Mesenchymal stem cell (in vitro differentiated cells and primary cell): ENCODE data around the gene ALG3.
A peak's percentile ranks its signal among the peaks of the same experiment; 100 is the strongest.

ENCODE experiments used
- DNase-seq: peaks from one replicate; pipeline ENCODE4 v3.0.0-alpha.2; 2013
- H2AFZ ChIP-seq: one replicate; pipeline ENCODE4 v1.6.1; 2013; ENCODE audit warnings: low read depth, mild to moderate bottlenecking, control low read depth, inconsistent platforms, low read length, moderate library complexity
- H2AK5ac ChIP-seq: 2 replicates; pipeline ENCODE4 v1.6.1; 2013; ENCODE audit warnings: low read length, moderate library complexity, mild to moderate bottlenecking, inconsistent platforms; ENCODE audit not compliant: severe bottlenecking
- H2BK120ac ChIP-seq: one replicate; pipeline ENCODE4 v1.6.1; 2013; ENCODE audit warnings: low read depth, mild to moderate bottlenecking, inconsistent platforms, low read length, moderate library complexity
- H2BK12ac ChIP-seq, 2 experiments: one replicate each; pipeline ENCODE4 v1.6.1; 2013; ENCODE audit warnings: inconsistent platforms in 2 of 2, low read length in 2 of 2, mild to moderate bottlenecking in 2 of 2, moderate library complexity in 2 of 2, control low read depth in 1 of 2
- H2BK15ac ChIP-seq: one replicate; pipeline ENCODE4 v1.6.1; 2013; ENCODE audit warnings: mild to moderate bottlenecking, low read depth, inconsistent platforms; ENCODE audit not compliant: poor library complexity, severe bottlenecking
- H2BK5ac ChIP-seq: 2 replicates; pipeline ENCODE4 v1.6.1; 2013; ENCODE audit warnings: low read depth, mild to moderate bottlenecking, low read length, control low read depth, inconsistent platforms; ENCODE audit not compliant: poor library complexity, severe bottlenecking
- H3K14ac ChIP-seq, 2 experiments: one replicate each; pipeline ENCODE4 v1.6.1; 2013; ENCODE audit warnings: inconsistent platforms in 2 of 2, low read length in 2 of 2, control low read depth in 1 of 2, mild to moderate bottlenecking in 1 of 2, moderate library complexity in 1 of 2
- H3K18ac ChIP-seq, 2 experiments: one replicate each; pipeline ENCODE4 v1.6.1; 2013; ENCODE audit warnings: inconsistent platforms in 2 of 2, low read length in 2 of 2, control low read depth in 1 of 2, low read depth in 1 of 2, mild to moderate bottlenecking in 1 of 2
- H3K23ac ChIP-seq, 2 experiments: one replicate each; pipeline ENCODE4 v1.6.1; 2013; ENCODE audit warnings: inconsistent platforms in 2 of 2, low read length in 2 of 2, mild to moderate bottlenecking in 2 of 2, moderate library complexity in 2 of 2, control low read depth in 1 of 2
- H3K27ac ChIP-seq: 2 replicates; pipeline ENCODE4 v1.5.1; 2013; ENCODE audit warnings: mild to moderate bottlenecking, moderate library complexity, low read length, control low read depth, inconsistent platforms; ENCODE audit not compliant: poor library complexity, severe bottlenecking
- H3K27me3 ChIP-seq, 2 experiments: 2 replicates each; pipeline versions ENCODE4 v1.6.1 to v1.7.0; 2013; ENCODE audit warnings: low read length in 2 of 2, mild to moderate bottlenecking in 2 of 2, moderate library complexity in 2 of 2, control low read depth in 1 of 2, inconsistent platforms in 1 of 2; ENCODE audit not compliant: control insufficient read depth in 1 of 2, insufficient read depth in 1 of 2
- H3K36me3 ChIP-seq, 2 experiments: 2 replicates each; pipeline versions ENCODE4 v1.6.1 to v1.7.0; 2013; ENCODE audit warnings: low read length in 2 of 2, control low read depth in 1 of 2, inconsistent platforms in 1 of 2, low read depth in 1 of 2, mild to moderate bottlenecking in 1 of 2; ENCODE audit not compliant: insufficient read depth in 2 of 2, control insufficient read depth in 1 of 2
- H3K4ac ChIP-seq, 2 experiments: one replicate each; pipeline ENCODE4 v1.6.1; 2013; ENCODE audit warnings: inconsistent platforms in 2 of 2, low read length in 2 of 2, mild to moderate bottlenecking in 2 of 2, moderate library complexity in 2 of 2, control low read depth in 1 of 2, low read depth in 1 of 2
- H3K4me1 ChIP-seq: 2 replicates; pipeline ENCODE4 v1.6.1; 2013; ENCODE audit warnings: low read depth, low read length, control low read depth; ENCODE audit not compliant: control insufficient read depth, insufficient read depth
- H3K4me2 ChIP-seq: 2 replicates; pipeline ENCODE4 v1.6.1; 2013; ENCODE audit warnings: low read length, mild to moderate bottlenecking, inconsistent platforms; ENCODE audit not compliant: poor library complexity, severe bottlenecking
- H3K4me3 ChIP-seq, 2 experiments: 2 replicates each; pipeline versions ENCODE4 v1.5.1 to v1.7.0; 2013; ENCODE audit warnings: low read length in 2 of 2, mild to moderate bottlenecking in 2 of 2, control low read depth in 1 of 2, low read depth in 1 of 2; ENCODE audit not compliant: insufficient read depth in 1 of 2
- H3K79me1 ChIP-seq: replicated peaks from 2 replicates; pipeline ENCODE4 v1.6.1; 2013; ENCODE audit warnings: mild to moderate bottlenecking, control low read depth, low read length, inconsistent platforms; ENCODE audit not compliant: poor library complexity, severe bottlenecking
- H3K9ac ChIP-seq: 2 replicates; pipeline ENCODE4 v1.7.0; 2013; ENCODE audit warnings: mild to moderate bottlenecking, low read length, moderate library complexity
- H3K9me3 ChIP-seq: 2 replicates; pipeline ENCODE4 v1.7.0; 2013; ENCODE audit warnings: mild to moderate bottlenecking, low read length; ENCODE audit not compliant: control insufficient read depth
- H4K8ac ChIP-seq: one replicate; pipeline ENCODE4 v1.6.1; 2013; ENCODE audit warnings: inconsistent platforms, mild to moderate bottlenecking, low read length, moderate library complexity
- H4K91ac ChIP-seq: one replicate; pipeline ENCODE4 v1.6.1; 2013; ENCODE audit warnings: mild to moderate bottlenecking, low read length, inconsistent platforms
- WGBS: methylation state at CpG from one replicate; pipeline ENCODE4 v1.1.7; 2013; ENCODE audit warnings: mixed read lengths; 5-methylcytosine and 5-hydroxymethylcytosine counted together

Gene ALG3

GRCh38 chr3:184230603-184231528 lies 17.9 kb downstream of the ALG3 start:
- Histone ChIP-seq H3K9ac (no peak overlapping the region), H3K4ac (no peak overlapping the region), H3K23ac (peak overlapping the region in 1 of 2 experiments; percentile 32), H4K8ac (no peak overlapping the region), H3K4me2 (peak overlapping the region; percentile 54), H2BK15ac (no peak overlapping the region), H3K9me3 (no peaks in the 10 kb centered on the region), H2AFZ (no peak overlapping the region), H3K4me1 (peaks cover 27% of the 10 kb centered on the region), H2BK120ac (no peak overlapping the region), H3K36me3 (no peaks in the 10 kb centered on the region), H4K91ac (no peak overlapping the region), H3K18ac (no peak overlapping the region), H3K27ac (no peak overlapping the region), H3K14ac (no peak overlapping the region), H3K4me3 (peak overlapping the region in 1 of 2 experiments; percentile 39), H2BK5ac (no peak overlapping the region), H2AK5ac (no peak overlapping the region), H3K27me3 (peaks cover 54 to 78% of the 10 kb centered on the region in 2 experiments), H2BK12ac (no peak overlapping the region), H3K79me1 (no peaks in the 10 kb centered on the region)
- 14% methylated on average over 64 of the region's 79 CpGs for WGBS
- DNase-seq: no peak

- Histone ChIP-seq H3K4ac (no peak overlapping the region), H3K9me3 (no peaks in the 10 kb centered on the region), H3K4me1 (peaks cover 27% of the 10 kb centered on the region), H3K23ac (no peak overlapping the region), H3K27ac (no peak overlapping the region), H3K9ac (no peak overlapping the region), H2AFZ (no peak overlapping the region), H2BK120ac (no peak overlapping the region), H2BK12ac (no peak overlapping the region), H4K8ac (no peak overlapping the region), H3K14ac (no peak overlapping the region), H3K4me2 (peak overlapping the region; percentile 85), H2BK15ac (no peak overlapping the region), H2AK5ac (no peak overlapping the region), H3K27me3 (peaks cover 56 to 79% of the 10 kb centered on the region in 2 experiments), H4K91ac (no peak overlapping the region), H3K36me3 (no peaks in the 10 kb centered on the region), H3K79me1 (no peaks in the 10 kb centered on the region), H2BK5ac (no peak overlapping the region), H3K4me3 (peak overlapping the region in 1 of 2 experiments; percentile 39), H3K18ac (no peak overlapping the region)
- DNase-seq: no peak
- WGBS: 1% methylated on average over 35 of the region's 61 CpGs
These were observed 18.6 kb downstream of the ALG3 start for GRCh38 chr3:184230081-184230602.

- peak within 1 kb of the TSS; percentile 45 to 67 for H3K4me3 ChIP-seq
- H3K27me3 ChIP-seq: peaks cover 56 to 85% of the 10 kb centered on the region in 2 experiments
- H2BK15ac ChIP-seq: no peak within 1 kb of the TSS
- H3K9ac ChIP-seq: no peak within 1 kb of the TSS
- no peak within 1 kb of the TSS for H3K18ac ChIP-seq
- DNase-seq: peak; percentile 56
- no peak within 1 kb of the TSS for H3K4ac ChIP-seq
- H2BK120ac ChIP-seq: no peak within 1 kb of the TSS
- no peaks in the 10 kb centered on the region for H3K79me1 ChIP-seq
- no peak within 1 kb of the TSS for H3K23ac ChIP-seq
- no peaks in the 10 kb centered on the region for H3K36me3 ChIP-seq
- H3K9me3 ChIP-seq: no peaks in the 10 kb centered on the region
- no peak within 1 kb of the TSS for H4K8ac ChIP-seq
- peaks cover 27% of the 10 kb centered on the region for H3K4me1 ChIP-seq
- H3K14ac ChIP-seq: no peak within 1 kb of the TSS
- H2AK5ac ChIP-seq: no peak within 1 kb of the TSS
- no peak within 1 kb of the TSS for H2BK12ac ChIP-seq
- no peak within 1 kb of the TSS for H2BK5ac ChIP-seq
- H2AFZ ChIP-seq: peak within 1 kb of the TSS; percentile 72
- 2% methylated on average over 43 of the region's 66 CpGs for WGBS
- peak within 1 kb of the TSS; percentile 85 for H3K4me2 ChIP-seq
- no peak within 1 kb of the TSS for H4K91ac ChIP-seq
- no peak within 1 kb of the TSS for H3K27ac ChIP-seq
These were observed 19.2 kb downstream of the ALG3 start, which contains the start of gene VWA5B2 for GRCh38 chr3:184229394-184230080. Gene VWA5B2 (plus strand): TSS chr3:184229585. CDS start chr3:184230529, 944 bp downstream.
